NK-92 treated with Interleukin-12 subunit alpha and Interleukin-12 subunit beta, amount 100 ng/mL, for 24 hours (cell line): Measurements from ENCODE around the gene CRMP1.
A peak's percentile ranks its signal among the peaks of the same experiment; 100 is the strongest.

Source experiments
- DNase-seq: peaks from one replicate; lab custom pipeline; 2025; lab: John Stamatoyannopoulos, UW

The CRMP1 gene

GRCh38 chr4:5888222-5889001 lies 4.5 kb downstream of the CRMP1 start:
- DNase-seq, result no peak

- DNase-seq, result no peak
These were observed 5.3 kb downstream of the CRMP1 start for GRCh38 chr4:5887361-5888221.

DNA sequence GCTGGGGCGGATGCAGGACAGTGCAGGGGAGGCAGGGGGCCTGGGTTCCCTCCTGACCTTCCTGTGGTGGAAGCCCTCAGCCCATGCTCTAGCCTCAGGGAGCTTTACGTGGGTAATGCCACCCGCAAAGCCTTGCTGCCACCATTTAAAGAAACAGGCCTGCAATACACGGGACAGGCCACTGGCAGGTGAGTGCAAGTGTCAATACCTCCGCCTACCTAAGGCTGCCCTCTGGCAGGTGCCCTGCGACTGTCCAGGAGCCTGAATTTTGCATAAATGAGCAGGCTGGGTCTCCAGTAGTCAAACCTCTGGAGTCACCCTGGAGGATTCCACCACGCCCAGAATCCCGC lies 5.9 kb downstream of the CRMP1 start:
- no peak for DNase-seq

GRCh38 chr4:5885733-5886132 lies 7.2 kb downstream of the CRMP1 start:
- no peak for DNase-seq

- no peak for DNase-seq
These were observed 8.1 kb downstream of the CRMP1 start for GRCh38 chr4:5884796-5885195.

DNA sequence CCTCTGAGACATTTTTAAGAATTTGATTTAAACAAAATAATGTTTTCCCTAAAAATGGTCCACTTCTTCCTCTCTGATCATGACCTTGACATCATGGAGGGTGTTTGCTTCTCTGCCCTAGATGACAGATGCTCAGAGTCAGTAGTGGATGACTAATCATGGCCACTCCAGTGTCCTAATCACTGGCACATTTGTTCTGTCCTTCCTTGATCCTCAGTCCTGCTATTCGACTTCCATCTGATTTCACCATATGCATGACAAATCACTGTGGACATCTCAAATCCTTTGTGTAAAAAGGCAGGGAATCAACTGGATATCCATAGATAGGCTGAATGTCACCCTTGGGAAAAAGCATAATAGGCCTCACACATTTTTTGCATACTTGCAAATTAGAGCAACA lies 9.0 kb downstream of the CRMP1 start:
- no peak for DNase-seq

- no peak for DNase-seq
These were observed 9.9 kb downstream of the CRMP1 start for GRCh38 chr4:5882947-5883346.

DNA sequence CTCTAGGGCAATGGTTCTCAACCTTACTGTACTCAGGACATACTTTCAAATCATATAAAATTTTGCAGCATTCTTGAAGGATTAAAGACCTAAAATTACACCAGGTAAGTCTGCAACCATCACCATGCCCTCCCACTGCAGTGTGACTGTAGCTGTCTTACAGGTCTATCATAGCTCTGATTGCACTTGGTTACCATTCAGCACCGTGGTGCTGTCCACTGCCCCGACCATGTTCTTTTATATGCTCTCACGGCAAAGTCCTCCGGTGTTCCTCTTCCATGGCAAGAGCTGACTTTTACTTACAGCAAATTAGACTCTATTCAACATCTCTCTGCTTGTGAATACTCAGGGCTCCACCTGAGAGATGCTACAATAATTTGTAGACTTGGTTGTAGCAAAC lies 11.5 kb downstream of the CRMP1 start:
- DNase-seq, result no peak

DNA sequence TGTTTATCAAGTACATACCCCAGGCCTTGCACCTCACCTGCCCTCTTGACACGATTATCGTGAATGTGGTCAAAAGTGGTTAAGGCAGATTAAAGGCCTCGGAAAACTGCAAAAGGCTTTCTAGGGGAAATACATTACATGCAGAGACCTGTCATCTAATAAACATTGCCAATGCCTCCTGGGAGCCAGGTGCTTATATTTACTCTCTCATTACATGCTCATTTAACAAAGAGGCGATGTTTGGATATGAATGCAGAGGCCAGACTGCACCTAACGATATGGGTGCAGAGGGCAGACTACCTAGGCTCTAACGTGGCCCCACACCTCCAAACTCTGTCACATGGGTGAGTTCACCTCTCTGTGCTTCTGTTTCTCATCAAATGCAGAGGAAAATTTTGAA lies 14.5 kb downstream of the CRMP1 start:
- DNase-seq, result no peak

DNA sequence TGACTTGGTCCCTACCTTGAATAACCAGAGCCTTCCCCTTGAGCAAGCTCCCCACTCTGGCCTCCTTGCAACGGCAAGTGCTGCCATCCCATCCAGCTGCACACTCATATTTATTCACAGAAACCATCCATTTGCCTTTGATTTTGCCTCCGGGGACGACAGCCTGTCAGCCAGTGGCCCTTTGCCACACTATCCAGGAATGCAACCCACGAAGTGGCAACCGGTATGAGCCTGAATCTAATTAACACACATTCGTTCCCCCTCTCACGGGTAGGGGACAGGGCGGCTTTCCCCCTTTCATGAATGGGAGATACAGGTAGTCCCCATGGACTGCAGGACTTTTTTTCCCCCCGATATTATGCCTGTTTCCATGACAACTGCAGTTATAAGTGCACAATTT lies 15.5 kb downstream of the CRMP1 start:
- no peak for DNase-seq

DNA sequence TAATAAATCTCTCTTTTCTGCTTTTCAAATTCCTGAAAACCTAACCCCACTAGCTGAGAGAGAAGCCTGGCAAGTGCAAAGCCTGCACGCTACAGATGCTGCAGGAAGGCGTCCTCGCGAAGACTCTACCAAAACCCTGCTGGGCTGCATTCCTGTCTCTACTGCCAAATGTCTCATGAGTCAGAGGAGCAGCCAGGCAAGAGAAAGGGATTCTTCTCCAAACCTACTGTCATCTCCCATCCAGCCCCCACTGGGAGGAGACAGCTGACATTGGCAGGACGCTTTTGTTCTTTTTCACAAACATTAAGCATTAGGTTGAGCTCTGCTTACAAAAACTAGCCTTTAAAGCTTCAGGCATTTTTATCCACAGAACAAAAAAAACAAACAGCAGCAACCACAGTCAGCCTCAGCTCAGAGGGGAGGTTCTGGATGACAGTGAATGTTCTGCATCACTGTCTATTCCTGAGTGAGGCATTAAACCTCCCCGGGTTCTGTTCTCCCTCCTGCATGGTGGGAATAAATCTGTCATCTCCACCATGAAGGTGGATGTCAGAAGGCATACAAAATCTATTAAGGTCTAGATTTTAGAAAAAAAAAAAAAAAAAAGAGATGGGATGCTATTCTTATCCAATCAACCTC lies 18.0 kb downstream of the CRMP1 start:
- no peak for DNase-seq

- DNase-seq, result no peak
These were observed 22.2 kb downstream of the CRMP1 start for GRCh38 chr4:5870701-5871100.

GRCh38 chr4:5869966-5870619 lies 22.8 kb downstream of the CRMP1 start:
- no peak for DNase-seq

DNA sequence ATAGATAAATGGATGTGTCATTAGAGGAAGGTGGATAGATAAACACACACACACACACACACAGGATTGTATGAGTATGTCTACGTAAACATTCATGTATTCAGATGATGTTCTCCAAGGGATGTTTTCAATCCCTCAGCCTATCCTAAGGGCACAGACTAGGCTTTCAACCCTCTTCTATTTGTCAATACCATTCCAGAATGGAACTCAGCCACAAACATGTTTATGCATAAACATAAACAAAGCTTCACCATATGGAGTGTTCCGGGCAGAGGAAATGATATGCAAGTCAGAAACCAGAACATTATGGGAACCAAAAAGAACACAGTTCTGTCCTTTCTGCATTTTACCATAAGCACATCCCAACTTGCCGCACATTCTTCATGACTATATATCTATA lies 25.0 kb downstream of the CRMP1 start:
- DNase-seq, result no peak

GRCh38 chr4:5866841-5867813 lies 25.8 kb downstream of the CRMP1 start:
- DNase-seq, result no peak

DNA sequence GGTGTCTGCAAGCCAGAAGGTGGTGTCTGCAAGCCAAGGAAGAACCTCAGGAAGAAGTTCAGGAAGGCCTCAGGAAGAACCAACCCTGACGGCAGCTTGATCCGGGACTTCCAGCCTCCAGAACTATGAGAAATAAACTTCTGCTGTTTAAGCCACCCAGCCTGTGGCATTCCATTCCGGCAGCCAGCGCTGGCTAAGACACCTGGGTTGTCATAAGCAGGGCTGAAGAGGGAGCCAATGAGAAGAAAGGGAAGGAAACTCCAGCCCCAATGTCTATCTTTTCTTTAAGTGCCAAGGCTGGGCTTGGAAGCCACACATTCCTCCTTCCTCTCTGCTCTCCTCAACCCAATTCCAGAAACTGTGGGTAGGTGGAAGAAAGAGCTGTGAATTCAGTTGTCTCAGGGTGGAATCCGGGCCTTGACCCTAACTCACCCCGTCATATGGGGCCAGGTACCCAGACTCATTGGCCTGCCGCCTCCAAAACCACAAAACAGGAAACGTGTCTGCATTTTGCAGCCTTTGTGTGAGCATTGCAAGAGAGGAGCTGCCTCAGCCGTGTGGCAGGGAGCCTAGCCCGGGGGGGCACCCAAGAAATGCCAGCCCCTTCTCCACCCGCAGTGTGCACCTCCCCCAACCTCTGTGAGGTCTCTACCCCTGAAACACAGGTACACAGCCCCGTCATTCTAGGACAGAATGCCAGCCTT lies 26.8 kb downstream of the CRMP1 start:
- DNase-seq, result peak; percentile 81

GRCh38 chr4:5863461-5864113 lies 29.3 kb downstream of the CRMP1 start:
- peak; percentile 81 for DNase-seq

GRCh38 chr4:5858020-5858769 lies 34.7 kb downstream of the CRMP1 start:
- DNase-seq, result no peak

- DNase-seq, result no peak
These were observed 35.7 kb downstream of the CRMP1 start for GRCh38 chr4:5857199-5857598.
